PC-3 (cell line): ENCODE measurements around the gene MIPEP.

ENCODE experiments used
- EZH2 ChIP-seq: fragments of 300-600 bp; sonication (generic); IDR thresholded peaks from one replicate; pipeline ENCODE4 v1.6.1; 2017; ENCODE audit warnings: antibody characterized with exemption, mild to moderate bottlenecking, low read length; ENCODE audit not compliant: unreplicated experiment
- TF ChIP-seq, protein P1 (sequence below): fragments of 300-600 bp; sonication (generic); conservative IDR thresholded peaks from 2 replicates; pipeline ENCODE4 v1.5.1; 2017; ENCODE audit warnings: antibody characterized with exemption, low read depth, mild to moderate bottlenecking, low read length

DNA sequence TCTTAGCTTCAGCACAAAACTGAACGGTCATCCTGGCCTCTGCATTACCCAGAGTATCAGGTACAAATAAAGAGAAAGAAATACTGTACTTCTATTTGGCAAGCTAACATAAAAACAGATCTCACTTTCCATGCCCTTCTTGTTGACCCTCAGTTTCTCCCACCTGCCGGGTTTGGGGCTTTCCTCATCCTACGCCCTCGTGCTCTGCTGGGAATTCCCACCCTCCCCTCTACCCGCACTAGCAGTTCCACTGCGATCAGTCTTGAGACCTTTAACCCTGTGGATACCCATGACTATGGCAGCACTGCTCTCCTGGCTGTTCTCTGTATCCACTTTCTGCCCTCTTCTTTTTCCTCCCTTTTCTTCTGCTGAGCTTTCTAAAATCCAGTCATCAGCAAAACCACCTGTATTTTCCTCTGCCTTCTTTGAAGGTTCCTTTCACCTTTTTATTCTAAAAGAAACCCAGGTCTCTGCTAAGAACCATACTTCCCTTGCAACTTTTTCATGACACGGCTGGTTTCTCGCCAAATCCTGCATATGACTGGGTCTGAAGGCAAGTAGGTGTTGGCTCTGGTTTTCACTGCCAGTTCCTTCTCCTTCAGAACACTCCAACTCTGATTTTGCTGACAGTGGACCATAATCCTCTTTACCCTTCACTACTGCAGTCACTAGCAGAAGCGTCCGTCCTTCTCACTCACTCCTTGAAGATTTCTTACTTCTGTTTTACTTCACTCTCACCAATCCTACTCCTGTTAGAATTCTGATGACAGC, 99.4 kb downstream of the MIPEP start:
- TF ChIP-seq EZH2, result no peak
- TF ChIP-seq, protein P1, sequence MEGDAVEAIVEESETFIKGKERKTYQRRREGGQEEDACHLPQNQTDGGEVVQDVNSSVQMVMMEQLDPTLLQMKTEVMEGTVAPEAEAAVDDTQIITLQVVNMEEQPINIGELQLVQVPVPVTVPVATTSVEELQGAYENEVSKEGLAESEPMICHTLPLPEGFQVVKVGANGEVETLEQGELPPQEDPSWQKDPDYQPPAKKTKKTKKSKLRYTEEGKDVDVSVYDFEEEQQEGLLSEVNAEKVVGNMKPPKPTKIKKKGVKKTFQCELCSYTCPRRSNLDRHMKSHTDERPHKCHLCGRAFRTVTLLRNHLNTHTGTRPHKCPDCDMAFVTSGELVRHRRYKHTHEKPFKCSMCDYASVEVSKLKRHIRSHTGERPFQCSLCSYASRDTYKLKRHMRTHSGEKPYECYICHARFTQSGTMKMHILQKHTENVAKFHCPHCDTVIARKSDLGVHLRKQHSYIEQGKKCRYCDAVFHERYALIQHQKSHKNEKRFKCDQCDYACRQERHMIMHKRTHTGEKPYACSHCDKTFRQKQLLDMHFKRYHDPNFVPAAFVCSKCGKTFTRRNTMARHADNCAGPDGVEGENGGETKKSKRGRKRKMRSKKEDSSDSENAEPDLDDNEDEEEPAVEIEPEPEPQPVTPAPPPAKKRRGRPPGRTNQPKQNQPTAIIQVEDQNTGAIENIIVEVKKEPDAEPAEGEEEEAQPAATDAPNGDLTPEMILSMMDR, result no peak
